Amniotic epithelial cell (primary cell): ENCODE measurements around the gene PROX2.
A peak's percentile ranks its signal among the peaks of the same experiment; 100 is the strongest.

ENCODE experiments used
- DNase-seq: peaks from one replicate; pipeline ENCODE4 v3.0.0-alpha.2; 2010; ENCODE audit warnings: low read depth

The PROX2 gene

GRCh38 chr14:74875941-74876913, at the start of gene PROX2:
Gene PROX2, minus strand, starts transcription at chr14:74876145. Its CDS starts 12,311 bp downstream, at chr14:74863834.
- no peak for DNase-seq

GRCh38 chr14:74924061-74924460, 48.1 kb upstream of the PROX2 start:
- DNase-seq, result no peak

GRCh38 chr14:74922752-74923401, 46.9 kb upstream of the PROX2 start, which contains the start of gene RPS6KL1:
Gene RPS6KL1, minus strand, starts transcription at chr14:74923260. Its CDS starts 1,719 bp downstream, at chr14:74921541.
- DNase-seq, result peak; percentile 68

- no peak for DNase-seq
Measured at GRCh38 chr14:74921987-74922751, 46.2 kb upstream of the PROX2 start.

- no peak for DNase-seq
Measured at GRCh38 chr14:74921053-74921620, 45.2 kb upstream of the PROX2 start.

- no peak for DNase-seq
Measured at GRCh38 chr14:74920281-74920680, 44.3 kb upstream of the PROX2 start.

- peak; percentile 47 for DNase-seq
Measured at GRCh38 chr14:74919421-74920165, 43.6 kb upstream of the PROX2 start.

- DNase-seq, result no peak
Measured at GRCh38 chr14:74918380-74918779, 42.4 kb upstream of the PROX2 start.

- no peak for DNase-seq
Measured at GRCh38 chr14:74917646-74918081, 41.7 kb upstream of the PROX2 start.

GRCh38 chr14:74917178-74917543, 41.2 kb upstream of the PROX2 start:
- no peak for DNase-seq

GRCh38 chr14:74915826-74916225, 39.9 kb upstream of the PROX2 start:
- DNase-seq, result no peak

GRCh38 chr14:74915426-74915825, 39.5 kb upstream of the PROX2 start:
- no peak for DNase-seq

GRCh38 chr14:74913986-74914573, 38.1 kb upstream of the PROX2 start:
- peak; percentile 72 for DNase-seq

- DNase-seq, result no peak
Measured at GRCh38 chr14:74913393-74913910, 37.5 kb upstream of the PROX2 start.

GRCh38 chr14:74912801-74913200, 36.9 kb upstream of the PROX2 start:
- DNase-seq, result no peak

GRCh38 chr14:74912111-74912510, 36.2 kb upstream of the PROX2 start:
- DNase-seq, result no peak

- DNase-seq, result no peak
Measured at GRCh38 chr14:74911704-74912103, 35.8 kb upstream of the PROX2 start.

GRCh38 chr14:74911221-74911620, 35.3 kb upstream of the PROX2 start:
- no peak for DNase-seq

GRCh38 chr14:74910556-74910955, 34.6 kb upstream of the PROX2 start:
- DNase-seq, result no peak

GRCh38 chr14:74909911-74910310, 34.0 kb upstream of the PROX2 start:
- no peak for DNase-seq

- DNase-seq, result no peak
Measured at GRCh38 chr14:74909501-74909900, 33.6 kb upstream of the PROX2 start.
